SK-N-SH (cell line): ENCODE data around the gene NFATC2IP.

Source experiments
- EP300 ChIP-seq, 2 experiments: IDR thresholded peaks; 2 replicates each; pipeline versions ENCODE4 v1.4.0 to v1.6.1; 2012; ENCODE audit warnings: borderline replicate concordance in 1 of 2, low read depth in 1 of 2, low read length in 1 of 2
- TF ChIP-seq, protein P1 (sequence below): fragments of 200-600 bp; sonication (generic); IDR thresholded peaks from 2 replicates; pipeline ENCODE4 v1.6.1; 2017; ENCODE audit warnings: antibody characterized with exemption, mild to moderate bottlenecking, moderate library complexity

DNA sequence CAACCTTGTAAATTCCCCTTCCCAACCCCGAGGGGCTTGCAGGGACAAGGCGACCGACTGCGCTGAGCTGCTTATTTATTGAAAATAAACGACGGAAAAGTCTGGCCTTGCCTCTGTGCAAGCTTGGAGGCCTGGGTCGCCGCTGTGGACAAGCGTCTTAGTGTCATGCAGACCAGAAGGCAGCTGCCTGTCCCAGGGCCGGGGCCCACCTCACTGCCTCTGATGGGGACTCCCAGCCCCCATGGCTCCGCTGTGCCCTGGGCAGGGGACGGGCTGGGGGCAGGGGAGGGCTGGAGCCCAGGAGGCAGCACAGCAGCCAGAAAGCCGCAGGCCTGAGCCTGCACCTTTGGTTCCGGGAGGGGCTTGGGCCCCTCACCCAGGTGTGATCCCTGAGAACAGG is 46.4 kb upstream of the NFATC2IP start:
- TF ChIP-seq EP300 (IDR thresholded peaks at IDR 0.05; ENCODE audit: borderline replicate concordance in 1 of 2, low read depth in 1 of 2, low read length in 1 of 2), result no peak
- TF ChIP-seq, protein P1, sequence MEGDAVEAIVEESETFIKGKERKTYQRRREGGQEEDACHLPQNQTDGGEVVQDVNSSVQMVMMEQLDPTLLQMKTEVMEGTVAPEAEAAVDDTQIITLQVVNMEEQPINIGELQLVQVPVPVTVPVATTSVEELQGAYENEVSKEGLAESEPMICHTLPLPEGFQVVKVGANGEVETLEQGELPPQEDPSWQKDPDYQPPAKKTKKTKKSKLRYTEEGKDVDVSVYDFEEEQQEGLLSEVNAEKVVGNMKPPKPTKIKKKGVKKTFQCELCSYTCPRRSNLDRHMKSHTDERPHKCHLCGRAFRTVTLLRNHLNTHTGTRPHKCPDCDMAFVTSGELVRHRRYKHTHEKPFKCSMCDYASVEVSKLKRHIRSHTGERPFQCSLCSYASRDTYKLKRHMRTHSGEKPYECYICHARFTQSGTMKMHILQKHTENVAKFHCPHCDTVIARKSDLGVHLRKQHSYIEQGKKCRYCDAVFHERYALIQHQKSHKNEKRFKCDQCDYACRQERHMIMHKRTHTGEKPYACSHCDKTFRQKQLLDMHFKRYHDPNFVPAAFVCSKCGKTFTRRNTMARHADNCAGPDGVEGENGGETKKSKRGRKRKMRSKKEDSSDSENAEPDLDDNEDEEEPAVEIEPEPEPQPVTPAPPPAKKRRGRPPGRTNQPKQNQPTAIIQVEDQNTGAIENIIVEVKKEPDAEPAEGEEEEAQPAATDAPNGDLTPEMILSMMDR, result no peak
